ENCODE measurements around the gene PTH1R. TPM values are rescaled to one million over a fixed set of nuclear protein-coding genes. Genes with fewer than 3 reads are reported as not detected.

Gene PTH1R
- total RNA-seq, 1 donor from 2014 or later, result 6.2 TPM

DNA sequence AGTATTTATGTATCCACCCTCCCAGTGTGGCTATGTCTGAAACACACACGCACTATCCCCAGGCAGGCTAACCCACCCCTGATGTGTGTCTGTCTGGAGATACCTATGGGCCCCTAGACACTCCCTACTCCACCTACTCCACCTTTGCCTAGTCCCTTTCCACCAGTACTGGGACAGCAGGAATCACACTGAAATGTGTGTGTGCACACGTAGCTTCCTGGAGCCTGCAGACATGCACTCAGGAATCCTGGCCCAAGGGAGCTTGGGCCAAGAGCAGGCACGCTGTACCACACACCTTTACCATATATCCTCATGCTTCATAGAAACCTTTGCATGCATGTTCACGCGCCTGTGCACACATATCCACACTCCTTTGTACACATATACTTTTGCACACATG lies 6.9 kb upstream of the PTH1R start:
- H3K4me1 Mint-ChIP-seq (ENCODE audit: unreplicated experiment), result peaks cover 9% of the 10 kb centered on the region
- H3K36me3 Mint-ChIP-seq (ENCODE audit: low read depth, unreplicated experiment), result peaks cover 3% of the 10 kb centered on the region
- no peaks in the 10 kb centered on the region for H3K9me3 Mint-ChIP-seq (ENCODE audit: unreplicated experiment)
- H3K4me3 Mint-ChIP-seq (ENCODE audit: unreplicated experiment), result peak overlapping the region; percentile 66
- TF ChIP-seq, protein P1, sequence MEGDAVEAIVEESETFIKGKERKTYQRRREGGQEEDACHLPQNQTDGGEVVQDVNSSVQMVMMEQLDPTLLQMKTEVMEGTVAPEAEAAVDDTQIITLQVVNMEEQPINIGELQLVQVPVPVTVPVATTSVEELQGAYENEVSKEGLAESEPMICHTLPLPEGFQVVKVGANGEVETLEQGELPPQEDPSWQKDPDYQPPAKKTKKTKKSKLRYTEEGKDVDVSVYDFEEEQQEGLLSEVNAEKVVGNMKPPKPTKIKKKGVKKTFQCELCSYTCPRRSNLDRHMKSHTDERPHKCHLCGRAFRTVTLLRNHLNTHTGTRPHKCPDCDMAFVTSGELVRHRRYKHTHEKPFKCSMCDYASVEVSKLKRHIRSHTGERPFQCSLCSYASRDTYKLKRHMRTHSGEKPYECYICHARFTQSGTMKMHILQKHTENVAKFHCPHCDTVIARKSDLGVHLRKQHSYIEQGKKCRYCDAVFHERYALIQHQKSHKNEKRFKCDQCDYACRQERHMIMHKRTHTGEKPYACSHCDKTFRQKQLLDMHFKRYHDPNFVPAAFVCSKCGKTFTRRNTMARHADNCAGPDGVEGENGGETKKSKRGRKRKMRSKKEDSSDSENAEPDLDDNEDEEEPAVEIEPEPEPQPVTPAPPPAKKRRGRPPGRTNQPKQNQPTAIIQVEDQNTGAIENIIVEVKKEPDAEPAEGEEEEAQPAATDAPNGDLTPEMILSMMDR (IDR thresholded peaks at IDR 0.05; ENCODE audit: unreplicated experiment), result no peak
- H3K27ac Mint-ChIP-seq (ENCODE audit: unreplicated experiment), result no peak overlapping the region
- no peak for DNase-seq (ENCODE audit: low spot score)
- peaks cover 11% of the 10 kb centered on the region for H3K27me3 Mint-ChIP-seq (ENCODE audit: unreplicated experiment)

DNA sequence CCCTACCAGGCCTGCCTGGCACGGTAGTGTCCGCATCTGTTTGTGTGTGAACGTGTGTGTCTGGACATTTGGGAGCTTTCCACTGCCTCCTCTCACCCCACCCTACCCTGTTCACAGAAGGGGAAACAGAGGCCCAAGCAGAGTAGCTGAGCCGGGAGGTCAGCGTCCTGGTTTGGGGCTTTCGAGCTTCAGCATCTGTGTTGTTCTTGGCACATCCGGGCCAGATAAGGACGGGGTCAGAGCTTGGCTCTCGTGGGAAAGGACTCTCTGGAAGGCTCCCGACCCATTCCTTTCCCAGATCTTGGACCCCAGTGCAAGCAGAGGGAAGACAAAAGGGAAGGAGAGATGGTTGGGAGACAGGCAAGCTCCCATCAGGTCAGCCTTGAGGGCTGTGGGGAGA lies 6.3 kb upstream of the PTH1R start:
- TF ChIP-seq, protein P1 (IDR thresholded peaks at IDR 0.05; ENCODE audit: unreplicated experiment), result no peak
- Mint-ChIP-seq H3K9me3 (ENCODE audit: unreplicated experiment) (no peaks in the 10 kb centered on the region), H3K4me1 (ENCODE audit: unreplicated experiment) (peaks cover 9% of the 10 kb centered on the region), H3K27ac (ENCODE audit: unreplicated experiment) (peak overlapping the region; percentile 42), H3K27me3 (ENCODE audit: unreplicated experiment) (peaks cover 11% of the 10 kb centered on the region), H3K36me3 (ENCODE audit: low read depth, unreplicated experiment) (peaks cover 3% of the 10 kb centered on the region), H3K4me3 (ENCODE audit: unreplicated experiment) (no peak overlapping the region)
- no peak for DNase-seq (ENCODE audit: low spot score)

DNA sequence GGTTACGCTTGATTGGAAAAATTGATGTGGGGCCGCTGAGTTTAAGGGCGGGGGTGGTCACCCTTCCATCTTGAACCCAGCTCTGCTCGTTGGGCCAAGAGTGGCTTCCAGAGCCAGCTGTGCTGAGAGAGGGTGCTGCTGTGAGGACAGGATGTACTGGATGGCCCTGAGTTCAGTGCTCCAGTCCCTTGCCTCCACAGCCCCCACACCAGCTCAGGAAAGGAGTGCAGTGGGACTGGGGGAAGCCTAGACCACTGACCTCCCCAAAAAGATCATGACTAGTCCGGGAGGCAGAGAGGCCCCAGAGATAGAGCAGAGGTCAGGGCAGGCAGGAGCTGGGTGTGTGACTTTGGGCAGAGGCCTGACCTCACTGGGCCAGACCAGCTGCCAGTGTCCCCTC lies 4.0 kb upstream of the PTH1R start:
- no peak overlapping the region for H3K4me3 Mint-ChIP-seq (ENCODE audit: unreplicated experiment)
- no peak overlapping the region for H3K27ac Mint-ChIP-seq (ENCODE audit: unreplicated experiment)
- peaks cover 11% of the 10 kb centered on the region for H3K27me3 Mint-ChIP-seq (ENCODE audit: unreplicated experiment)
- peaks cover 9% of the 10 kb centered on the region for H3K4me1 Mint-ChIP-seq (ENCODE audit: unreplicated experiment)
- H3K36me3 Mint-ChIP-seq (ENCODE audit: low read depth, unreplicated experiment), result peaks cover 3% of the 10 kb centered on the region
- no peak for DNase-seq (ENCODE audit: low spot score)
- TF ChIP-seq, protein P1 (IDR thresholded peaks at IDR 0.05; ENCODE audit: unreplicated experiment), result no peak
- no peaks in the 10 kb centered on the region for H3K9me3 Mint-ChIP-seq (ENCODE audit: unreplicated experiment)

DNA sequence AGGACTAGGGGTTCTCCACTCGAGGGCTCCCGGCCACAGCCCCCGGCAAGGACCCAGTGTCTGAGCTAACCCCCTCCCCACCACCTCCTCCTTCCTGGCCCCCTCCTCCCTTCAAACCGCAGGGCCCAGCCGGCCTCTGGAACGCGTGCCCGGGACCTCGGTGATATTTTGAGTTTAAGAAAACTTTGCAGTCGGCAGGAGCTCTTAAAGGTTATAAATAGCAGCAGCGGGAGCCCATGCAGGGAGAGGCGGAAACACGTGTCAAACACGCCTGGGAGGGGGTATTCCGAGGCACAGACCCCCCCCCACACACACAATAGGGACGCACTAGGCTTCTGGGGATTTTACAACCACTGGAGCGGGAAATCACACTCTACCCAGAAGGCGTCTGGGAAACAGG lies 3.1 kb upstream of the PTH1R start:
- peaks cover 9% of the 10 kb centered on the region for H3K27me3 Mint-ChIP-seq (ENCODE audit: unreplicated experiment)
- TF ChIP-seq, protein P1 (IDR thresholded peaks at IDR 0.05; ENCODE audit: unreplicated experiment), result no peak
- no peak overlapping the region for H3K4me3 Mint-ChIP-seq (ENCODE audit: unreplicated experiment)
- peaks cover 9% of the 10 kb centered on the region for H3K4me1 Mint-ChIP-seq (ENCODE audit: unreplicated experiment)
- no peaks in the 10 kb centered on the region for H3K9me3 Mint-ChIP-seq (ENCODE audit: unreplicated experiment)
- no peak overlapping the region for H3K27ac Mint-ChIP-seq (ENCODE audit: unreplicated experiment)
- H3K36me3 Mint-ChIP-seq (ENCODE audit: low read depth, unreplicated experiment), result peaks cover 3% of the 10 kb centered on the region
- no peak for DNase-seq (ENCODE audit: low spot score)

DNA sequence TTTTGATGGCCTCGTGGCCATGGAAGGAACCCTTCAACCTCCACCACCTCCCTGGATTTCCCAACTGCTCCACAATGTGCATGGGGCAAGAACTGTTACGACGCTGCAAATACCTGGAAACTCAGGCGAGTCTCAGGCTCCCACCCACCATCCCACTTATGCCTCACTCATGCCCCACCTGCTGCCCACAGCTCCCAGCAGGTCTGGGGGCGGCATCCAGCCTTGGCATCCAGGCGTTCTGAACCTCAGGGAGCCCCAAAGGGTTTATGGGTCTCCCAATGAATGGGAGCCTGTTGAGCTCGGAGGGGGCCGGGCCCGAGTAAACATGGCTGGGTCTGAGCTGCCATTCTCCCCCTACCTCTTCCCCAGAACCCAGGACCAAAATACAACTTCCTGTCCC lies 2.0 kb upstream of the PTH1R start:
- H3K4me3 Mint-ChIP-seq (ENCODE audit: unreplicated experiment), result no peak overlapping the region
- peaks cover 3% of the 10 kb centered on the region for H3K36me3 Mint-ChIP-seq (ENCODE audit: low read depth, unreplicated experiment)
- no peak for DNase-seq (ENCODE audit: low spot score)
- H3K27me3 Mint-ChIP-seq (ENCODE audit: unreplicated experiment), result peaks cover 15% of the 10 kb centered on the region
- peaks cover 16% of the 10 kb centered on the region for H3K4me1 Mint-ChIP-seq (ENCODE audit: unreplicated experiment)
- TF ChIP-seq, protein P1 (IDR thresholded peaks at IDR 0.05; ENCODE audit: unreplicated experiment), result no peak
- no peaks in the 10 kb centered on the region for H3K9me3 Mint-ChIP-seq (ENCODE audit: unreplicated experiment)
- no peak overlapping the region for H3K27ac Mint-ChIP-seq (ENCODE audit: unreplicated experiment)

All from endothelial cell (in vitro differentiated cells).